ENCODE data around the gene PARD3B.
"Not testable (repeated sequence)": the region's sequence is repeated elsewhere in the genome, so short reads cannot be mapped to it uniquely, and the experiment has no call there.

The PARD3B gene

DNA sequence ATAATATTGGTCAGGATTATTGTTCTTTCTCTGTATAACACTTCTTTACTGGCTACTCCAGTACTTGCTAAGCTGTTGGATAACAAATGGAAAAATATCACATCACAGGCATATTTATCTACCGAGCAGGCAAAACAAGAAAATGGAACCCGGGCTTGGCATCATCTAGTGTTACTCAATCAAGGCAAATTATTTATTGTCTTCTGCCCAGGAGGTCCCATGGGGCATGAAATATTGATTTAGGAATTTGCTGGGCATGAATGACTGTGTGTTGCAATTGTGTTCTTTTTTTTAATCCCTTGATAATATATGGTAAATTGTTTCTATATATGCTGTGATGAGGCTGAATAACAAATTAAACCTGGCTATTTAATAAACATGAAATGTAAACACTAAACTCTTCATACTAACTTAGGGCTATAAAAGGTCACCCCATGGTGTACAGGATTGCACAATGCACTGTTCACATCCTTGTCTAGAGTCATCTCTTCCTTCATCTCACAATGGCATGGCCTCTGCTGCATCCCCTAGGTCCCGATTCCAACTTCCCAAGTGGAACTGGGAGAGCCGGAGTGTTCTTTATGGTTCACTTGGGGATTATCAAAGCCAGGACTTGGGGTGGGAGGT, 2.2 kb upstream of the PARD3B start:
- DNase-seq: no peak

DNA sequence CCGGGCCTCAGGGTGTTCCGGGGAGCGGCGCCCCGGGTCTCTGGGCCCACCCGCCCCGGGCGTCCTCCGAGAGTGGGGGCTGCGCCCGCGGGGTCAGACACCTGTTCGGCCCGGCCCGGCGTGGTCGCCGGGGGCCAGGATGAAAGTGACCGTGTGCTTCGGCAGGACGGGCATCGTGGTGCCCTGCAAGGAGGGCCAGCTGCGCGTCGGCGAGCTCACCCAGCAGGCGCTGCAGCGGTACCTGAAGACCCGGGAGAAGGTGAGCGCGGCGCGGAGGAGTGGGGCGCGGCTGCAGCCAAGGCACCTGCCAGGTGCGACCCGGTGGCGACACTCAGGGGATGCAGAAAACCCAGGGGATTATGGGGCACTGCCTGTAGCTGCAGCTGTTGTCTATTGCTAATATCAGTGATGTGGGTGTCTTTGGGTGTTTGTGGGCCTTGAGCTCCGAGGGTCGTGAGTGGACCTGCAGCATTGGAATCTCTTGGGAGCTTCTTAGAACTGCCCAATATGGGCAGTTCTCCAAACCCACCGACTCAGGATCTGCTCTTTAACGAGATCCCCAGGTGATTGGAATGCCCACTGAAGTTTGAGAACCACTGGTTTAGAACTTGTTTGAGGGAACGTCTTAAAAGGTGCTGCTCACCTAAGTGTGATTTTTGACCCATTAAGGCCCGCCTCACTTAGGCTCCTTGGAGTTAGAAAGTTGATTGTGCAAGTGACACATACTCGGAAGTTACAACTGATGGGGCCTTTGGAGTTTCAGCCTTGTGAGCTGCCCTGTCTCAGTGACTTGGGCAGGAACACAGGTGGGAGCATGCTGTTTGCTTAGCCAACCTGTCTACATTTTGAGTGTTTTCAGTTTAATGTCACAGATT, 823 bp downstream of the PARD3B start:
- no peak for DNase-seq

DNA sequence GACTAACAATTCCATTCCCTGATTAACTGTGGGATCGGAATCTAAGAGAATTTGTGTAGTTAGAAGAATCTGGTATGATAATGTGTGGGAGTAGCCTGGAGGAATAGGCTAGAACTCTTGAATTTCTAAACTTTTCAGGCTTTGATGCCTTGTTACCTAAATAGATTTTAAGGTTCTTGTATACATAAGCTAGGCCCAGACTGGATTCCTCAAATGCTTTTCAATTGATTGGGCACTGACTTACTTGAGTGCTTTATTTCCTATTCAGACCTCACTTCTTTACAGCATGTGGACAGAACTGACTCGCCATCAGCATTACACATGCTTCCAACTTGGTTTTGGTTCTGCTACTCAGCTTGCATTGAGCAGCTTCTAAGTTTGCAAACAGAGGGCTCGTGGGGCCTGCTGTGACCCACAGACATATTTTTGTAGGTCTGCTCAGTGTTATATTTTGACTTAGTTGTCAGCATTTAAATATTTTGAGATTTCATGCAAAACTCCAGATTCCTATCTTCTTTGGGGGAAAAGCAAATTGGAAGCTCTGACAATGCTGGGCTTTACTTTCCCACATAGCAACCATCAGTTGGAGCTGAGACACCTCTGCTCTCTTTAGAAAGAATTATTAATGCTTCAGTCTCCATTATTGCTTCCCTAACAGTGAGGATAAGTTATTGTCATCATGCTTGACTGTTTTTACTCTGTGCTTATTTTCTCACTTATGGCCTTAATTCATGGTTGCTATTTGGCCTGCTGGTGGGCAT, 5.7 kb downstream of the PARD3B start:
- peak; percentile 60 for DNase-seq

- DNase-seq: no peak
Measured at GRCh38 chr2:204551512-204551863, 6.2 kb downstream of the PARD3B start.

GRCh38 chr2:204557604-204558003, 12.3 kb downstream of the PARD3B start:
- DNase-seq: no peak

DNA sequence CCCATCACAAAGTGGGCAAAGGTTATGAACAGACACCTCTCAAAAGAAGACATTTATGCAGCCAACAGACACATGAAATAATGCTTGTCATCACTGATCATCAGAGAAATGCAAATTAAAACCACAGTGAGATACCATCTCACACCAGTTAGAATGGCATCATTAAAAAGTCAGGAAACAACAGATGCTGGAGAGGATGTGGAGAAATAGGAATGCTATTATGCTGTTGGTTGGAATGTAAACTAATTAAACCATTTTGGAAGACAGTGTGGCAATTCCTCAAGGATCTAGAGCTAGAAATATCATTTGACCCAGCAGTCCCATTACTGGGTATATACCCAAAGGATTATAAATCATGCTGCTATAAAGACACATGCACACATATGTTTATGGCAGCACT, 14.1 kb downstream of the PARD3B start:
- DNase-seq: not testable (repeated sequence)

GRCh38 chr2:204560902-204561301, 15.6 kb downstream of the PARD3B start:
- DNase-seq: no peak

DNA sequence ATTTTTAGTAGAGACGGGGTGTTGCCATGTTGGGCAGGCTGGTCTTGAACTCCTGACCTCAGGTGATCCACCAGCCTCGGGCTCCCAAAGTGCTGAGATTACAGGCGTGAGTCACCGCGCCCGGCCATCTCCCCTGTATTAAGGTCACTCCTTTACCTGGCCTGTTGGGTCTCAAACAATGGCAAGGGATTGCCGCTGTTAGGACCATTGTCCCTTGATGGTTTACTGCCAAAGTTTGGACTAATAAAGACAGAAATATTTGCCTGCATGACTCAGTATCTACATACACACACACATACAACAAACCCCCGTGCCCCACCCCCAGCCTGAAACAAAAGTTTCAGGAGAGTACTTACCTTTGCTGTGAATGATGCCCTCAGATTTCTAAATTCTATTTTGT, 16.5 kb downstream of the PARD3B start:
- no peak for DNase-seq

DNA sequence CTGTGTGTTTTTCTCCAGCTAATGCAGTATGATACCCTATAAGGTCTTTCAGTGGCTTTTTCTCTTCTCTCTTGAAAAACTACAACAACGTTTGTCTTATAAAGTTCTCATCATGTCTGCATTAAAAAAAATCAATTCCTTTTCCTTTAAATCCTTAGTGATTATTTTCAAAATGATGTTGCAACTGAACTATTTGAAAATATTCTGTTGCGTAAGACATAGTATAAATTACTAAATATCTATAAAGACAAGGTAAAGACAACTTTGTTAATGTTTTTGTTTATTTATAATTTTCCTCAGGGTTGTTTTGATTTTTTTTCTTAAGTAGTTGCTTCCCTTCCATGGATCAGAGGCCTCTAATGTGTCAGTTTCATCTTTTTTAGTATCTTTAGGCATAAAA, 21.2 kb downstream of the PARD3B start:
- no peak for DNase-seq

GRCh38 chr2:204570421-204570820, 25.1 kb downstream of the PARD3B start:
- DNase-seq: no peak

DNA sequence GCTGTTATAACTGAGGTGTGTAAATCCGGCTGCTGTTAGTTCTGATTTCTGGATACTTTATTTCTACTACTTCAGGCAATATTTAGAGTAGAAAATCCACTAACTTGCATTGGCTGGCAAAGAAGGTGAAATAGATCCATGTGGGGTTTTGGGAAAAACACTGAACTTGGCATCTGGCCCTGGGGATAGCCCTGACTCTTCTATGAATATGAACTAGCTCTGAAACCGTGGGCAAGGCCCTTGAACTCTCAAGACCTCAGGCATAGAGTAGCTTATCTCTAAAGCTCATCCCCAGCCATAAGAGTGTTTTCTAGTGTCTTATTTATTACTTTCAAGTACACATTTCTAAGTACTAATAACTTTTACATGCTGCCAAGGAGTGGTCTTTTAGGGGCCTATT, 25.8 kb downstream of the PARD3B start:
- DNase-seq: no peak

GRCh38 chr2:204571911-204572310, 26.6 kb downstream of the PARD3B start:
- no peak for DNase-seq

DNA sequence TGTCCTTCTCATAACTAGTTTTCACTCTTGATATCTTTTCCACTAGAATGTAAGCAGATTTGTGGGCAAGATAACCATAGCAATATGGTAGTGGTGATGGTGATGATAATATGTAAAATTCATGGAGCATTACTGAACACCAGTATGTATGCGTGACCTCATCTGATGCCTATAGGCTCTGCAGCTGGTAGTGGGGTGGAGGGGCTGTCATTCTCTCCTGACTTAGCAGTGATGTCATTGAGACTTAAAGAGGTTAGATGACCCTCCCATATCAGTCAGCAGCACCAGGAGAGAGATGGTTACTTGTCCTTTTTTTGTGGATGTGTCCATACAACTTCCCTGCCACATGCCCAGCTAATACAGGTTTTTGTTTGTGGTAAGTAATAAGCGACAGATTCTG, 27.9 kb downstream of the PARD3B start:
- no peak for DNase-seq

- no peak for DNase-seq
Measured at GRCh38 chr2:204574486-204574885, 29.2 kb downstream of the PARD3B start.

DNA sequence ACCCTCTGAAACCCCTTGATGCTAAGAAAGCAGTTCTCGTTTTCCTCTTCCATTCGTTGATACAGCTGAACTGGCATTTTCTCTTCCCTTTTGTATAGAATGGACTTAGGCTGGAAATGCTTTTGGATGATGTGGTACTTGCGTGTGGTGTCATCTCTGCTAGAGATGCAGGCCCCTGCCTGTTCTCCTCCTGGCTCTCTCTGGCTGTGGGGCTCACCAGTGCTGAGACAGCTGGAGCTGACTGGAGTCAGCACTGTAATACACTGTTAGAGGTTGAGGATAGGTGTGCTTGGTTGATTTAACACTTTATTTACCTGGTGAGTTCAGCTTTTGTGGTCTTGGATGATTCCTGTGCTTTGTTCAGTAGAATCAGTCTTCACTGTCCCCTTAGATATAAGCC, 30.2 kb downstream of the PARD3B start:
- no peak for DNase-seq

- DNase-seq: no peak
Measured at GRCh38 chr2:204576362-204576979, 31.2 kb downstream of the PARD3B start.

GRCh38 chr2:204578928-204579598, 33.8 kb downstream of the PARD3B start:
- no peak for DNase-seq

DNA sequence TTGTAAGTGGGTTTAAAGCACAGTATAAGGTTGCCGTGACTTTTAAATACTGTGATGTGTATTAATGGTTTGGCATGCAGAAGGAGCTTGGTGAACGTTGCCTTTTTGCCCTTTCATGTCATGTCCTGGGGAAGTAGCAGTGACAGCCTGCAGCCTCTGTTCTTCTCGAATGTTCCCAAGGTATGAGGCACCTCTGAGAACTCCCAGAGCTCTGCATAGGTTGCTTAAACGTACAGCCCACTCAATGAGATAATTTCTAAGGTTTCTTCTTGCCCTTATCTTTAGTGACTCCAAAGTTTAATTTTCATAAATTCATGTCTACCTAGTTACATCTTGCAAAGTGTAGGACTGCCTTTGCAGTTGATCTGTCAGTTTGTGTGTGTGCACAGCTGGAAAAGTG, 36.7 kb downstream of the PARD3B start:
- no peak for DNase-seq

GRCh38 chr2:204583773-204584172, 38.5 kb downstream of the PARD3B start:
- no peak for DNase-seq

- DNase-seq: no peak
Measured at GRCh38 chr2:204585930-204586329, 40.7 kb downstream of the PARD3B start.

DNA sequence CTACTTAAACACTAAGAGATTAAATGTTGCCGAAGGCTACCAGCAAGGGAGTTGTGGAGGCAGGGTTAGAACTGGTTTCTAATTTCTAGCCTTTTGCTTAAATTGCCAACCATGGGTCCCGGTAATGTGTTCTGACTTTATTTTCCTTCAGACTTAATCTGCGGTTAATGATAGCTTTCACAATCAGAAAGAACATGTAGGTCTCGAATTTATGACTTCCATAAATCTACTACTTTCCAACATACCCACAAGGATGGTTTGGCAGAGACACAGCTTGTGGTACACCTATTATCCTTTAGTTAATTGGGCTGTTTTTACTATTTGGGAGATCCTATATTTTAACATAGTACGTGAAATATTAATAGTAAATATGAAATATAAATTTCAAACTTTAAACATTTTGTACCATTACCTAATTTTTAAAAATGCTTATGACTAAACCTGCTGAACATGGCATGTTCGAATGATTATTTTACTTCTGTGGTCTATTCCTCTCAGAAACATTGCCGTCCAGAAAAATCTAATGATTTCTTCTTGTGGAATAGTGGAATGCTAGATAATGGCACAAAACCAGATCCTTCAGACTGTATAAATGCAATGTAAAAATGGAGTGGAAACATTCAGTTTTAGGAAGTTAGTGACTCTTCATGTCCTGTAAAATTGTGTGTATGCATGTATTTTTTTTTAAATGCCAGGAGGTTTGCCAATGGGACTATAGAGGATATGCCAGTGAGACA, 41.3 kb downstream of the PARD3B start:
- peak; percentile 14 for DNase-seq

- DNase-seq: no peak
Measured at GRCh38 chr2:204590063-204590462, 44.8 kb downstream of the PARD3B start.

Data from fibroblast of upper back skin (primary cell).